B cell (primary cell): Measurements from ENCODE around the gene HOXD3.

Experiments
- CTCF ChIP-seq: fragments of 200-600 bp; IDR thresholded peaks from one replicate; pipeline ENCODE4 v1.8.0; 2022; ENCODE audit warnings: antibody characterized with exemption, mild to moderate bottlenecking
- EZH2 ChIP-seq: IDR thresholded peaks from 2 replicates; pipeline ENCODE4 v1.6.1; 2012; ENCODE audit warnings: borderline replicate concordance, low read depth, mild to moderate bottlenecking, moderate library complexity, low read length; ENCODE audit not compliant: insufficient read depth, poor library complexity, severe bottlenecking

- TF ChIP-seq CTCF = no peak
- no peak for TF ChIP-seq EZH2
Measured at GRCh38 chr2:176114930-176115625, 42.0 kb upstream of the HOXD3 start.
